ENCODE data around the gene CTSS.

DNA sequence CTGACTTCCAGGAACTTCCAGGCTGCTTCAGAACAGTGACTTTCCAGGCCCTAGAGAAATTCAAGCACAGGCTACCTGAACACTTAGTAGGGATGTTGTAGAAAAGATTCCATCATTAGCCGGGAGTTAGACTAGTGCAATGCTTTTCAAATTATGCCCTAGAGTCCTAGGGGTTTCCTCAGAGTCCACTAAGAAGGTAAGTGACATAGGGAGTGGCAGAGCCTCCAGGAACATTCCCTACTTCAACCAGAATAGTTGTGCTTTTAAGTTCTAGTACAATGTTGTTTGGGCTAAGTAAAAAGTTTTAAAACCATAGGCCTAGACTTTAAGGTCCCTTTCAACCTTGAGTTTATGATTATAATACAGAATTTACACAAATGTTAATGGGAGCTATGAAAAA is 59.5 kb downstream of the CTSS start:
- no peak for TF ChIP-seq ZC3H10 (CRISPR knock-in tag; IDR thresholded peaks at IDR 0.05)
- TF ChIP-seq, protein P1, sequence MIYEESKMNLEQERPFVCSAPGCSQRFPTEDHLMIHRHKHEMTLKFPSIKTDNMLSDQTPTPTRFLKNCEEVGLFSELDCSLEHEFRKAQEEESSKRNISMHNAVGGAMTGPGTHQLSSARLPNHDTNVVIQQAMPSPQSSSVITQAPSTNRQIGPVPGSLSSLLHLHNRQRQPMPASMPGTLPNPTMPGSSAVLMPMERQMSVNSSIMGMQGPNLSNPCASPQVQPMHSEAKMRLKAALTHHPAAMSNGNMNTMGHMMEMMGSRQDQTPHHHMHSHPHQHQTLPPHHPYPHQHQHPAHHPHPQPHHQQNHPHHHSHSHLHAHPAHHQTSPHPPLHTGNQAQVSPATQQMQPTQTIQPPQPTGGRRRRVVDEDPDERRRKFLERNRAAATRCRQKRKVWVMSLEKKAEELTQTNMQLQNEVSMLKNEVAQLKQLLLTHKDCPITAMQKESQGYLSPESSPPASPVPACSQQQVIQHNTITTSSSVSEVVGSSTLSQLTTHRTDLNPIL (CRISPR knock-in tag; IDR thresholded peaks at IDR 0.05; ENCODE audit: low read depth) = no peak
- no peak for TF ChIP-seq ZFP3 (CRISPR knock-in tag; IDR thresholded peaks at IDR 0.05)
- no peak for TF ChIP-seq ESRRG (CRISPR knock-in tag; IDR thresholded peaks at IDR 0.05)
- TF ChIP-seq ZNF70 (CRISPR knock-in tag; IDR thresholded peaks at IDR 0.05) = no peak
- no peak for TF ChIP-seq ZNF565 (CRISPR knock-in tag; conservative IDR thresholded peaks at IDR 0.05; ENCODE audit: low read depth)
- TF ChIP-seq CSDC2 (CRISPR knock-in tag; IDR thresholded peaks at IDR 0.05) = no peak
- no peak for TF ChIP-seq ARNTL (CRISPR knock-in tag; IDR thresholded peaks at IDR 0.05; ENCODE audit: borderline replicate concordance, low read depth)
- TF ChIP-seq OSR1 (CRISPR knock-in tag; IDR thresholded peaks at IDR 0.05) = no peak
- no peak for TF ChIP-seq PATZ1 (CRISPR knock-in tag; IDR thresholded peaks at IDR 0.05; ENCODE audit: borderline replicate concordance)

Measured in SK-N-SH treated with all-trans-retinoic acid at 6 μM for 48 hours (cell line).